Omental fat pad (tissue), 4 donors: Measurements from ENCODE around the gene LIMK2. TPM values are rescaled to one million over a fixed set of nuclear protein-coding genes. Genes with fewer than 3 reads are reported as not detected.

Experiments
- ATAC-seq: fragments of 150-250 bp; one replicate; pipeline ENCODE4 v1.9.1; 2016; ENCODE audit warnings: mild to moderate bottlenecking, moderate library complexity; ENCODE audit not compliant: low FRiP score
- DNase-seq: peaks from one replicate; pipeline ENCODE4 v3.0.0-alpha.2; 2019; ENCODE audit warnings: low spot score
- total RNA-seq, 4 donors: library from RNA; depleted of rRNA; stranded (reverse); fragments of >200 nt; gene quantifications; one replicate each; pipeline ENCODE4 v1.1.0, GENCODE V29; 2016
- TF ChIP-seq, protein P1 (sequence below), 3 donors: fragments of 450-650 bp; IDR thresholded peaks; one replicate each; pipeline ENCODE4 v1.5.1; 2016 to 2017; ENCODE audit warnings: antibody characterized with exemption in 3 of 3, mild to moderate bottlenecking in 3 of 3, moderate library complexity in 2 of 3

Gene LIMK2
- total RNA-seq, 4 donors from 2014 or later, result 32.0 to 66.2 (median 40.7) TPM

DNA sequence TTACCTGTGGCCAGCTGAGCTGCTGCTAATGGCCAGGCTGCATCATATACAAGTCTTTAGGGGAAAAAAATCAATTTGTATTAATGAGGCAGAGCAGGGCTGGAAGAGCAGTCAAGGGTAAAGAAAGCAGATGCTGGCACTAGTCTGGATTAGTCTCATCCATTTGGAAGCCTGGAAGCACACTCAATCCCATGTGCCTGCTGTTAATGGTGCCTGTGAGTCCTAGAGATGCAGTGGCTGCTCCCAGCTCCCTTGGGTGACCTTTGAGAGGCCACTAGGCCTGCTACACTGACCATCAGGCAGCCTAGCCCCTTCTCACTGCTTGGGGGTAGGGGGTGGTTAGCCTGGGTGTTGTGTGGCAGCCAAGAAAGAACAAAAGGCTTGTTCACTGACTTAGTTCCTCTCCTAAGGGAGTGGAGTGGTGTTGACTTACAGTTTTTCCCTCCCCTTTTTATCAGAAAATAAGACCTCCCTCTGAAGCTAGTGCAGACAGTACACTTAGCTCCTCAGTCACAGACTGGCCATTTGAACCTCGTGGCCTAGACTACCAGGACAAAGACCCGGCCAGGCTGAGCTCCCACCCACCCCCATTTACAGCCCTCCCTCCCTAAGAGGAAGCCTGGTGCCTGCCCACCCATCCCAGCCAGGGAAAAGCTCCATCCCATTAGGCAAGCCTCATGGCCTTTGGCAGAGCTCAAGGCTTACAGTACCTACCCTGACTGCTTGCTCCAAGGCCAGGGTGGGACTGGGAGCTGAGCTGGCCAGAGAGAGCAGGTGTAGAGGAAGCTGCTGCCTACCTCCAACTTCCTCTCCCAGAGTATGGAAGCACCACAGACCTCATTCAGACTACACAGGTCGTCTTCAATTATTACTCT, 72.4 kb downstream of the LIMK2 start:
- no peak for ATAC-seq
- DNase-seq, result no peak
- TF ChIP-seq, protein P1, sequence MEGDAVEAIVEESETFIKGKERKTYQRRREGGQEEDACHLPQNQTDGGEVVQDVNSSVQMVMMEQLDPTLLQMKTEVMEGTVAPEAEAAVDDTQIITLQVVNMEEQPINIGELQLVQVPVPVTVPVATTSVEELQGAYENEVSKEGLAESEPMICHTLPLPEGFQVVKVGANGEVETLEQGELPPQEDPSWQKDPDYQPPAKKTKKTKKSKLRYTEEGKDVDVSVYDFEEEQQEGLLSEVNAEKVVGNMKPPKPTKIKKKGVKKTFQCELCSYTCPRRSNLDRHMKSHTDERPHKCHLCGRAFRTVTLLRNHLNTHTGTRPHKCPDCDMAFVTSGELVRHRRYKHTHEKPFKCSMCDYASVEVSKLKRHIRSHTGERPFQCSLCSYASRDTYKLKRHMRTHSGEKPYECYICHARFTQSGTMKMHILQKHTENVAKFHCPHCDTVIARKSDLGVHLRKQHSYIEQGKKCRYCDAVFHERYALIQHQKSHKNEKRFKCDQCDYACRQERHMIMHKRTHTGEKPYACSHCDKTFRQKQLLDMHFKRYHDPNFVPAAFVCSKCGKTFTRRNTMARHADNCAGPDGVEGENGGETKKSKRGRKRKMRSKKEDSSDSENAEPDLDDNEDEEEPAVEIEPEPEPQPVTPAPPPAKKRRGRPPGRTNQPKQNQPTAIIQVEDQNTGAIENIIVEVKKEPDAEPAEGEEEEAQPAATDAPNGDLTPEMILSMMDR (IDR thresholded peaks at IDR 0.05), result no peak

- no peak for ATAC-seq
- DNase-seq, result no peak
- TF ChIP-seq, protein P1 (IDR thresholded peaks at IDR 0.05), result no peak
Observed at GRCh38 chr22:31286360-31287255, 74.5 kb downstream of the LIMK2 start.

- no peak for ATAC-seq
- no peak for DNase-seq
Observed at GRCh38 chr22:31287818-31288495, 75.9 kb downstream of the LIMK2 start.

DNA sequence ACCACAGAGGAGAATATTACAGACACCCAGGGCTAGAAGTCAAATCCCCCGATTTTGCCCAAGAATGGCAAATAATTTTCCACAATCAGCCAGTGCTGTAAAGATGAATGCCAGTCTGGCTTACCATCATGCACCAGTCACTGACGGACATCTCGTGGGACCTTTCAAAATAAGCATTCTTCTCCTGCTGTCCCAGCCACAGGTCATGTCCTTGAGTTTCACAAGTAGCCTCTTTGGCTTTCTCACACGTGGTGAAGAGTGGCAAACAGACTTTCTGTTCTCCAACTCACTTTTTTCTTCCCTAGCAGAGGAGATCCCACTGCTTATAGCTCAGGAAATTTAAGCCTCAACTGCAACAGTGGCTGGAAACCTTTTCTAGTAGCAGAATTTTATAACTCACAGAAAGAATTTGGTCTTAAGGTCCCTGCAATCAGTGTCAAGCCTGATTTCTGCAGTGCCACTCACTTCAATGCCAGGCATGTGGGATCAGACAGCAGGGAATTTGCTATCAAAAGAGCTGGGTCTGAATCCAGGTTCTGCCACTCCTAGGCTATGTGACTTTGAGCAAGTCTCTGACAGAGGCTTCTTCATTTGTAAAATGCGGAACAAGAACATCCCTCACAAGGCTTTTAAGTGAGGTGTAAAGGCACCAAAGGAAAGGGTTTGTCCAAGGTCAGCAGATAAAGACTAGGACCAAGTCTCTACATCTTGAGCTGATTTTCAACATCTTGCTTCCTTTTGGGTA, 76.6 kb downstream of the LIMK2 start:
- DNase-seq, result no peak
- no peak for ATAC-seq
- TF ChIP-seq, protein P1 (IDR thresholded peaks at IDR 0.05), result no peak

More at GRCh38 chr22:31287818-31288495, 75.9 kb downstream of the LIMK2 start:
- TF ChIP-seq, protein P1 (IDR thresholded peaks at IDR 0.05), result no peak

DNA sequence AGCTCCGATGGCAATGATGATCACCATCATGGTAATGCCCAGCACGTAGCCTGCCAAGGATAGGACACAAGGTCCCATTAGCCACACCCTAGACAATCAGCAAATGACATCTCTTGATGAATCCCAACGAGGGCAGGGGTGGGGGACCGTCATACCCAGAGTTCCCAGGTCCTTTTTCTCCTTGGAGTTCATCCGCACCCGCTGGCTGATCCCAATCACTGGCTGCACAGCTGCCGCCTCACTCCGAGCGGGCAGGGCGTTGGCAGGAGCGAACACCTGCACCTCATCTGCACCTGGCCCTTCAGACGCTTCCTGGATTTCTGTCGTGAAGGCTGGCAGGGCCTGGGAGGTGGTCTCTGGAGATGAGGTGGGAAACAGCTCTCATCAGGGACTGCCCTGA, 77.2 kb downstream of the LIMK2 start:
- no peak for ATAC-seq
- no peak for DNase-seq
- TF ChIP-seq, protein P1 (IDR thresholded peaks at IDR 0.05), result no peak
